ENCODE measurements around the gene BCL11A. TPM values are rescaled to one million over a fixed set of nuclear protein-coding genes. Genes with fewer than 3 reads are reported as not detected.

BCL11A gene
- total RNA-seq, 1 donor from 2014 or later: 29.8 TPM

GRCh38 chr2:60596411-60596810, 43.0 kb upstream of the BCL11A start:
- H3K27me3 ChIP-seq (ENCODE audit: insufficient read depth, low read length): peaks cover 4% of the 10 kb centered on the region

GRCh38 chr2:60595953-60596352, 42.5 kb upstream of the BCL11A start:
- H3K9me3 Mint-ChIP-seq (ENCODE audit: unreplicated experiment): peaks cover 9% of the 10 kb centered on the region
- no peaks in the 10 kb centered on the region for H3K4me1 Mint-ChIP-seq (ENCODE audit: low read depth, unreplicated experiment)
- no peaks in the 10 kb centered on the region for H3K9me3 ChIP-seq (ENCODE audit: insufficient read depth, low read depth, low read length)
- DNase-seq (ENCODE audit: low read depth): no peak
- no peak overlapping the region for H3K27ac ChIP-seq (ENCODE audit: low read depth, low read length)
- no peak overlapping the region for H3K4me2 ChIP-seq (ENCODE audit: low read length)
- TF ChIP-seq EZH2 (IDR thresholded peaks at IDR 0.05; ENCODE audit: insufficient read depth, low read length): no peak
- TF ChIP-seq CTCF (IDR thresholded peaks at IDR 0.05; ENCODE audit: insufficient read depth, low read depth, low read length): no peak
- H3K79me2 ChIP-seq (ENCODE audit: insufficient read depth, low read length): no peaks in the 10 kb centered on the region
- H3K9ac ChIP-seq (ENCODE audit: low read length): no peak overlapping the region
- H3K27me3 Mint-ChIP-seq (ENCODE audit: low read depth, unreplicated experiment): peaks cover 10% of the 10 kb centered on the region
- peaks cover 4% of the 10 kb centered on the region for H3K27me3 ChIP-seq (ENCODE audit: insufficient read depth, low read length)
- no peaks in the 10 kb centered on the region for H3K36me3 Mint-ChIP-seq (ENCODE audit: low read depth, unreplicated experiment)
- H4K20me1 ChIP-seq (ENCODE audit: insufficient read depth, low read length): no peaks in the 10 kb centered on the region
- H3K27ac Mint-ChIP-seq (ENCODE audit: unreplicated experiment): no peak overlapping the region
- H3K4me3 ChIP-seq (ENCODE audit: insufficient read depth, low read depth, low read length): no peak overlapping the region
- no peaks in the 10 kb centered on the region for H3K36me3 ChIP-seq (ENCODE audit: insufficient read depth, low read length)
- H3K4me1 ChIP-seq (ENCODE audit: insufficient read depth, low read length): no peaks in the 10 kb centered on the region
- no peak for FAIRE-seq
- no peak overlapping the region for H2AFZ ChIP-seq (ENCODE audit: low read depth, low read length)
- no peak overlapping the region for H3K4me3 Mint-ChIP-seq (ENCODE audit: unreplicated experiment)

More at GRCh38 chr2:60596411-60596810, 43.0 kb upstream of the BCL11A start:
- H3K9me3 Mint-ChIP-seq (ENCODE audit: unreplicated experiment): peaks cover 9% of the 10 kb centered on the region
- no peak overlapping the region for H3K27ac Mint-ChIP-seq (ENCODE audit: unreplicated experiment)
- Histone ChIP-seq H2AFZ (ENCODE audit: low read depth, low read length) (no peak overlapping the region), H3K27ac (ENCODE audit: low read depth, low read length) (no peak overlapping the region), H3K9ac (ENCODE audit: low read length) (no peak overlapping the region), H3K9me3 (ENCODE audit: insufficient read depth, low read depth, low read length) (no peaks in the 10 kb centered on the region), H3K79me2 (ENCODE audit: insufficient read depth, low read length) (no peaks in the 10 kb centered on the region), H3K4me2 (ENCODE audit: low read length) (no peak overlapping the region), H3K36me3 (ENCODE audit: insufficient read depth, low read length) (no peaks in the 10 kb centered on the region), H3K4me3 (ENCODE audit: insufficient read depth, low read depth, low read length) (no peak overlapping the region), H3K4me1 (ENCODE audit: insufficient read depth, low read length) (no peaks in the 10 kb centered on the region), H4K20me1 (ENCODE audit: insufficient read depth, low read length) (no peaks in the 10 kb centered on the region)
- DNase-seq (ENCODE audit: low read depth): no peak
- TF ChIP-seq EZH2 (IDR thresholded peaks at IDR 0.05; ENCODE audit: insufficient read depth, low read length) (no peak), CTCF (IDR thresholded peaks at IDR 0.05; ENCODE audit: insufficient read depth, low read depth, low read length) (no peak)
- no peak for FAIRE-seq
- peaks cover 10% of the 10 kb centered on the region for H3K27me3 Mint-ChIP-seq (ENCODE audit: low read depth, unreplicated experiment)
- H3K36me3 Mint-ChIP-seq (ENCODE audit: low read depth, unreplicated experiment): no peaks in the 10 kb centered on the region
- H3K4me3 Mint-ChIP-seq (ENCODE audit: unreplicated experiment): no peak overlapping the region
- no peaks in the 10 kb centered on the region for H3K4me1 Mint-ChIP-seq (ENCODE audit: low read depth, unreplicated experiment)

GRCh38 chr2:60589104-60589503, 35.6 kb upstream of the BCL11A start:
- Histone ChIP-seq H3K9me3 (ENCODE audit: insufficient read depth, low read depth, low read length) (no peaks in the 10 kb centered on the region), H3K27me3 (ENCODE audit: insufficient read depth, low read length) (no peaks in the 10 kb centered on the region), H3K9ac (ENCODE audit: low read length) (no peak overlapping the region), H2AFZ (ENCODE audit: low read depth, low read length) (no peak overlapping the region), H3K27ac (ENCODE audit: low read depth, low read length) (no peak overlapping the region), H3K4me2 (ENCODE audit: low read length) (no peak overlapping the region), H3K79me2 (ENCODE audit: insufficient read depth, low read length) (no peaks in the 10 kb centered on the region), H3K4me1 (ENCODE audit: insufficient read depth, low read length) (no peaks in the 10 kb centered on the region), H3K4me3 (ENCODE audit: insufficient read depth, low read depth, low read length) (no peak overlapping the region), H3K36me3 (ENCODE audit: insufficient read depth, low read length) (no peaks in the 10 kb centered on the region), H4K20me1 (ENCODE audit: insufficient read depth, low read length) (no peaks in the 10 kb centered on the region)
- DNase-seq (ENCODE audit: low read depth): no peak
- TF ChIP-seq CTCF (IDR thresholded peaks at IDR 0.05; ENCODE audit: insufficient read depth, low read depth, low read length) (no peak), EZH2 (IDR thresholded peaks at IDR 0.05; ENCODE audit: insufficient read depth, low read length) (no peak)
- no peaks in the 10 kb centered on the region for H3K36me3 Mint-ChIP-seq (ENCODE audit: low read depth, unreplicated experiment)
- H3K27me3 Mint-ChIP-seq (ENCODE audit: low read depth, unreplicated experiment): peaks cover 12% of the 10 kb centered on the region
- H3K4me3 Mint-ChIP-seq (ENCODE audit: unreplicated experiment): no peak overlapping the region
- H3K9me3 Mint-ChIP-seq (ENCODE audit: unreplicated experiment): no peaks in the 10 kb centered on the region
- H3K27ac Mint-ChIP-seq (ENCODE audit: unreplicated experiment): no peak overlapping the region
- no peaks in the 10 kb centered on the region for H3K4me1 Mint-ChIP-seq (ENCODE audit: low read depth, unreplicated experiment)
- FAIRE-seq: no peak
